ENCODE results near the gene TBKBP1. TPM values are rescaled to one million over a fixed set of nuclear protein-coding genes. Genes with fewer than 3 reads are reported as not detected.

TBKBP1 gene
- total RNA-seq, 4 donors from 2014 or later = 4.0 to 15.6 (median 10.5) TPM

- TF ChIP-seq, protein P1, sequence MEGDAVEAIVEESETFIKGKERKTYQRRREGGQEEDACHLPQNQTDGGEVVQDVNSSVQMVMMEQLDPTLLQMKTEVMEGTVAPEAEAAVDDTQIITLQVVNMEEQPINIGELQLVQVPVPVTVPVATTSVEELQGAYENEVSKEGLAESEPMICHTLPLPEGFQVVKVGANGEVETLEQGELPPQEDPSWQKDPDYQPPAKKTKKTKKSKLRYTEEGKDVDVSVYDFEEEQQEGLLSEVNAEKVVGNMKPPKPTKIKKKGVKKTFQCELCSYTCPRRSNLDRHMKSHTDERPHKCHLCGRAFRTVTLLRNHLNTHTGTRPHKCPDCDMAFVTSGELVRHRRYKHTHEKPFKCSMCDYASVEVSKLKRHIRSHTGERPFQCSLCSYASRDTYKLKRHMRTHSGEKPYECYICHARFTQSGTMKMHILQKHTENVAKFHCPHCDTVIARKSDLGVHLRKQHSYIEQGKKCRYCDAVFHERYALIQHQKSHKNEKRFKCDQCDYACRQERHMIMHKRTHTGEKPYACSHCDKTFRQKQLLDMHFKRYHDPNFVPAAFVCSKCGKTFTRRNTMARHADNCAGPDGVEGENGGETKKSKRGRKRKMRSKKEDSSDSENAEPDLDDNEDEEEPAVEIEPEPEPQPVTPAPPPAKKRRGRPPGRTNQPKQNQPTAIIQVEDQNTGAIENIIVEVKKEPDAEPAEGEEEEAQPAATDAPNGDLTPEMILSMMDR (IDR thresholded peaks at IDR 0.05) = no peak
- ATAC-seq (ENCODE audit: low FRiP score) = no peak
- DNase-seq (ENCODE audit: low spot score) = no peak
Observed at GRCh38 chr17:47669081-47669480, 24.9 kb upstream of the TBKBP1 start.

- ATAC-seq (ENCODE audit: low FRiP score) = no peak
- no peak for DNase-seq (ENCODE audit: low spot score)
- TF ChIP-seq, protein P1 (IDR thresholded peaks at IDR 0.05) = no peak
Observed at GRCh38 chr17:47670064-47670463, 23.9 kb upstream of the TBKBP1 start.

DNA sequence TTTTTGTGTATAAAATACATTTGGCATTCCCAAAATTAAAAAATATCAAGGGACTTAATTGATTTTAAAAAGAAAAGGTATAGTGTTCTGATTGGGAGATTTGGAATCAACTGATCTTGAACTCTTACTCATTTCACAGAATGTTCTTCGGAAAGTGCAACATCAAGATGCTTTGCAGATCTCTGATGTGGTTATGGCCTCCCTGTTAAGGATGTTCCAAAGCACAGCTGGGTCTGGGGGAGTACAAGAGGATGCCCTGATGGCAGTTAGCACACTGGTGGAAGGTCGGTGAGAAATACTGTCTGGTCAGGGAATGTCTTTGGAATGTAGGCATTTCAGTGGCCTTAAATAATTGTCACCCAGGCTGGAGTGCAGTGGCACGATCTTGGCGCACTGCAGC lies 19.5 kb upstream of the TBKBP1 start:
- no peak for ATAC-seq (ENCODE audit: low FRiP score)
- DNase-seq (ENCODE audit: low spot score) = no peak
- TF ChIP-seq, protein P1 (IDR thresholded peaks at IDR 0.05) = no peak

DNA sequence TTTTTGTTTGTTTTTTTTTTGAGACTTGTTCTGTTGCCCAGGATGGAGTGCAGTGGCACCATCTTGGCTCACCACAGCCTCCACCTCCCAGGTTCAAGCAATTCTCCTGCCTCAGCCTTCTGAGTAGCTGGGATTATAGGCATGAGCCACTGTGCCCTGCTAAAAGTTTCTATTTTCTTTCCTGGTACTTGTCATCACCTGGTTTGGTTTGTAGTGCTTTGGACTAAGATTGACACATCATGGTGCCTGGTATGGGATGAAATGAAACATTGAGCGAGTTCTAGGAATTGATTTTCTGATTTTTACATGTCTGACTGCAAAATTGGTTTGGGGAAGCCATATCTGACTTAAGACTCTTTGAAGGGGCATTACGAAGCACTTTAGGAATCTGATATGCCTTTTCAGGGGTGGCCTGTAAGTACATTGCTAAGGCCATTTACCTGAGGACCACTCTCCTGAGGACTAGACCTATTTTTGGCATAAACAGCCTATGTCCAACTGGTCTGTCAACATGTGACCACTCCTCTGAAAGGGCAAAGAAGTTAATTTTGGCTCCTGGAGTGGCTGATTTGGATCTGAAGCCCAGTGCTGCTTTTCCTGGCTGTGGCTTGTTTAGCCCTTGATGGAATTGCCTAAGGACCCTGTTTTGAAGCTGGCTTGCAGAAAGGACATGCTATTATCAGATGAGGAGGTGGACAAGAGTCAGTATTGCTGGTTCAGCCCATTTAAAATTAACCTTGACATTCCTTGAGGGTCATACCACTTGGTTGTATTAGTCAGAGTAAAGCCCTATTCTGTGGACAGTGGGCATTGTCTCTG lies 18.4 kb upstream of the TBKBP1 start:
- ATAC-seq (ENCODE audit: low FRiP score) (no peak), DNase-seq (ENCODE audit: low spot score) (no peak)
- TF ChIP-seq, protein P1 (IDR thresholded peaks at IDR 0.05) = no peak

- no peak for ATAC-seq (ENCODE audit: low FRiP score)
- TF ChIP-seq, protein P1 (IDR thresholded peaks at IDR 0.05) = no peak
- DNase-seq (ENCODE audit: low spot score) = no peak
Observed at GRCh38 chr17:47676199-47676472, 17.8 kb upstream of the TBKBP1 start.

GRCh38 chr17:47676510-47677165 lies 17.3 kb upstream of the TBKBP1 start:
- DNase-seq (ENCODE audit: low spot score) (no peak), ATAC-seq (ENCODE audit: low FRiP score) (no peak)
- TF ChIP-seq, protein P1 (IDR thresholded peaks at IDR 0.05) = no peak

- TF ChIP-seq, protein P1 (IDR thresholded peaks at IDR 0.05) = no peak
- DNase-seq (ENCODE audit: low spot score) = no peak
- no peak for ATAC-seq (ENCODE audit: low FRiP score)
Observed at GRCh38 chr17:47678196-47678595, 15.8 kb upstream of the TBKBP1 start.
